K562 (cell line): ENCODE results near the gene VWA3B. TPM values are rescaled to one million over a fixed set of nuclear protein-coding genes. Genes with fewer than 3 reads are reported as not detected.

ENCODE experiments used
- ATAC-seq: fragments of 200-7000 bp; cut with Tn5 transposase; 3 replicates; pipeline ENCODE4 v1.9.1; 2020; ENCODE audit warnings: moderate library complexity
- BruUV-seq: library from RNA; stranded (reverse); fragments of 400-500 nt; replicated peaks from 2 replicates; lab custom pipeline; 2021; lab: Mats Ljungman, UMichigan
- CTCF ChIA-PET: fragments of 300-600 bp; formaldehyde crosslinking; extraction: SDS; loops from one replicate; lab custom pipeline; 2021; ENCODE audit warnings: low intra/inter-chr PET ratio; lab: Yijun Ruan, JAX
- POLR2A ChIA-PET: fragments of 300-600, 350-650 bp; sonication (Branson Sonifier 250); formaldehyde crosslinking; extraction: SDS; loops from one replicate; lab custom pipeline; 2021; ENCODE audit warnings: antibody characterized with exemption, inconsistent platforms; lab: Yijun Ruan, JAX
- DNase-seq, 4 experiments: peaks; one replicate each; pipeline versions ENCODE4 v3.0.0 to v3.0.0-alpha.2; 2011 to 2018; ENCODE audit warnings: low spot score in 3 of 4, mixed read lengths in 3 of 4; ENCODE audit errors: extremely low read depth in 1 of 4
- FAIRE-seq: peaks from 2 replicates; lab custom pipeline; 2011; peaks lifted over from hg19 to GRCh38; lab: Jason Lieb, UNC
- H2AFZ ChIP-seq: 2 replicates; pipeline ENCODE4 v1.6.0; 2011; ENCODE audit warnings: low read depth, low read length, control low read depth, inconsistent platforms
- H3K27ac ChIP-seq: fragments of 200-600 bp; 3 replicates; pipeline ENCODE4 v1.8.0; 2011; ENCODE audit warnings: low read depth, mild to moderate bottlenecking, control low read depth, inconsistent platforms, low read length, moderate library complexity, mixed read lengths; ENCODE audit errors: extremely low read depth
- H3K27me3 ChIP-seq, 2 experiments: fragments of 300-600 bp in 1 of 2; 2 replicates in 1 of 2; 3 replicates in 1 of 2; pipeline versions ENCODE4 v1.6.0 to v1.8.0; 2011; ENCODE audit warnings: inconsistent platforms in 2 of 2, low read length in 2 of 2, mild to moderate bottlenecking in 1 of 2, mixed read lengths in 1 of 2, moderate library complexity in 1 of 2; ENCODE audit not compliant: control insufficient read depth in 2 of 2, insufficient read depth in 2 of 2
- H3K36me3 ChIP-seq: fragments of 300-600 bp; 3 replicates; pipeline ENCODE4 v1.8.0; 2011; ENCODE audit warnings: mild to moderate bottlenecking, low read length, inconsistent platforms; ENCODE audit not compliant: control insufficient read depth, insufficient read depth
- H3K4me1 ChIP-seq, 2 experiments: fragments of 200-600 bp in 1 of 2; replicated peaks in 1 of 2; 2 replicates in 1 of 2; 3 replicates in 1 of 2; pipeline versions ENCODE4 v1.5.1 to v1.8.0; 2011; ENCODE audit warnings: inconsistent platforms in 2 of 2, low read length in 2 of 2, mild to moderate bottlenecking in 1 of 2, mixed read lengths in 1 of 2, moderate library complexity in 1 of 2; ENCODE audit not compliant: control insufficient read depth in 2 of 2, insufficient read depth in 2 of 2
- H3K4me2 ChIP-seq: 2 replicates; pipeline ENCODE4 v1.6.1; 2011; ENCODE audit warnings: low read length, control low read depth, inconsistent platforms, mixed read lengths; ENCODE audit not compliant: insufficient read depth
- H3K4me3 ChIP-seq: fragments of 200-600 bp; sonication (generic), shearing (Covaris generic); 2 replicates; pipeline ENCODE4 v1.5.1; 2016; ENCODE audit warnings: control low read depth, inconsistent platforms
- H3K79me2 ChIP-seq: fragments of 200-600 bp; 3 replicates; pipeline ENCODE4 v1.8.0; 2011; ENCODE audit warnings: low read length, inconsistent platforms; ENCODE audit not compliant: control insufficient read depth, insufficient read depth
- H3K9ac ChIP-seq, 2 experiments: 2 replicates each; pipeline versions ENCODE4 v1.6.0 to v1.6.1; 2011; ENCODE audit warnings: low read depth in 2 of 2, low read length in 2 of 2, control low read depth in 1 of 2, inconsistent platforms in 1 of 2, mild to moderate bottlenecking in 1 of 2, mixed read lengths in 1 of 2; ENCODE audit not compliant: insufficient read depth in 1 of 2
- H3K9me1 ChIP-seq: one replicate; pipeline ENCODE4 v1.6.0; 2011; ENCODE audit warnings: inconsistent platforms, mild to moderate bottlenecking, low read length, moderate library complexity; ENCODE audit not compliant: control insufficient read depth, insufficient read depth
- H3K9me3 ChIP-seq: replicated peaks from 2 replicates; pipeline ENCODE4 v1.5.1; 2011; ENCODE audit warnings: low read depth, low read length, inconsistent platforms; ENCODE audit not compliant: control insufficient read depth, insufficient read depth
- H4K20me1 ChIP-seq: replicated peaks from 2 replicates; pipeline ENCODE4 v1.6.1; 2011; ENCODE audit warnings: low read length, inconsistent platforms, mixed read lengths; ENCODE audit not compliant: control insufficient read depth, insufficient read depth
- ERF ChIP-seq: fragments of 450-650 bp; formaldehyde crosslinking; IDR thresholded peaks from 2 replicates; pipeline ENCODE4 v1.4.0; 2020; ENCODE audit warnings: mild to moderate bottlenecking, mixed read lengths
- ETS2 ChIP-seq: IDR thresholded peaks from 2 replicates; pipeline ENCODE4 v1.6.1; 2016; ENCODE audit warnings: borderline replicate concordance, missing genetic modification characterization, mild to moderate bottlenecking, moderate library complexity, missing compliant biosample characterization; ENCODE audit not compliant: poor library complexity, severe bottlenecking
- HDAC3 ChIP-seq: fragments of 450-650 bp; IDR thresholded peaks from 2 replicates; pipeline ENCODE4 v1.6.1; 2018; ENCODE audit warnings: borderline replicate concordance, mild to moderate bottlenecking, moderate library complexity; ENCODE audit not compliant: partially characterized antibody
- MTA1 ChIP-seq: fragments of 450-650 bp; IDR thresholded peaks from 2 replicates; pipeline ENCODE4 v1.6.1; 2017; ENCODE audit warnings: borderline replicate concordance
- RBM22 ChIP-seq: fragments of 200-400 bp; formaldehyde crosslinking; IDR thresholded peaks from 2 replicates; pipeline ENCODE4 v1.6.1; 2018; ENCODE audit warnings: low read length, low read depth; ENCODE audit not compliant: poor library complexity, severe bottlenecking
- RCOR1 ChIP-seq, 2 experiments: IDR thresholded peaks; 2 replicates each; pipeline ENCODE4 v1.6.1; 2012; ENCODE audit warnings: low read depth in 2 of 2, low read length in 2 of 2, borderline replicate concordance in 1 of 2, improper control_type of control experiment in 1 of 2
- SIX5 ChIP-seq, 2 experiments: IDR thresholded peaks; 2 replicates each; pipeline ENCODE4 v1.6.1; 2011; ENCODE audit warnings: low read length in 2 of 2, borderline replicate concordance in 1 of 2, low read depth in 1 of 2, mild to moderate bottlenecking in 1 of 2, moderate library complexity in 1 of 2; ENCODE audit not compliant: insufficient read depth in 1 of 2
- ZNF282 ChIP-seq: sonication (generic); formaldehyde crosslinking; IDR thresholded peaks from 2 replicates; pipeline ENCODE4 v1.8.1; 2023; ENCODE audit warnings: missing genetic modification reagents
- WGBS: fragments of 100-300 bp; shearing (Covaris generic); methylation state at CpG from one replicate; pipeline ENCODE4 v1.1.6; 2016; ENCODE audit warnings: low coverage, mixed read lengths; ENCODE audit not compliant: insufficient coverage; ENCODE audit errors: missing lambda C conversion rate; 5-methylcytosine and 5-hydroxymethylcytosine counted together
- in situ Hi-C: fragments of 300-500 bp; cut with MboI; formaldehyde crosslinking; loops from 4 replicates; pipeline ENCODE4 v1.15.0; 2018; ENCODE audit warnings: inconsistent platforms, mixed read lengths
- intact Hi-C: fragments of 100-400 bp; cut with micrococcal nuclease; formaldehyde crosslinking; loops from 2 replicates; pipeline ENCODE4 v1.14.2; 2022
- polyA plus RNA-seq, 8 experiments: library from polyadenylated mRNA; depleted of rRNA in 4 of 8; stranded (reverse) in 5 of 8; unstranded in 3 of 8; fragments of >200 nt; fragmentation: Nextera tagmentation in 2 of 8; fragmentation: Illumina TruSeq in 1 of 8; extraction: Ambion mirVana in 2 of 8; extraction: Trizol in 1 of 8; gene quantifications; 2 replicates each; pipeline versions ENCODE4 v1.2.1 to v1.2.3, GENCODE V29; 2011 to 2014; ENCODE audit warnings: inconsistent platforms in 1 of 8, missing spikeins in 1 of 8
- total RNA-seq, 7 experiments: library from RNA; depleted of rRNA in 6 of 7; stranded (reverse); fragments of >200 nt in 6 of 7; fragmentation: Illumina TruSeq in 2 of 7; extraction: Trizol in 2 of 7; gene quantifications; 2 replicates each; pipeline versions ENCODE4 v1.2.1 to v1.2.3, GENCODE V29; 2011 to 2021; ENCODE audit warnings: low replicate concordance in 1 of 7

Gene VWA3B
- total and polyA plus RNA-seq, 9 of the 15 experiments (the other 6 are each of a cell fraction or from before 2014, with no cell fraction given), result not detected

DNA sequence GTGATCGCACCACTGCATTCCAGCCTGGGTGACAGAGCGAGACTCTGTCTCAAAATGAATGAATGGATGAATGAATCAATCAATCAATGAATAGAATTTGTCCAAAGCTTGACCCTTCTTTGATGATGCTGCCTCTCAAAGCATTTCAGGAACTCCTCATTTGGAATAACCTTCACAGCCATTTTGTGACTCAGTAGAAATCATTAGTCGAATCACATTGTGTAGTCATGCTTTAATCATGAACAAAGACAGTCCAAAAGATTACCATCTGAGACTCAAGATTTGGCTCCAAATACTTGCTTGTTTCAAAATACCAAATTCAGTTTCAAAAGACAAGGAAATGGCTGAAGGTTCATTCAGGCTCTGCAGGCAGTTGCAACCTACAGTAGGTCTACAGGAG is 83.1 kb downstream of the VWA3B start (continued):
- no peak for TF ChIP-seq ZNF282

DNA sequence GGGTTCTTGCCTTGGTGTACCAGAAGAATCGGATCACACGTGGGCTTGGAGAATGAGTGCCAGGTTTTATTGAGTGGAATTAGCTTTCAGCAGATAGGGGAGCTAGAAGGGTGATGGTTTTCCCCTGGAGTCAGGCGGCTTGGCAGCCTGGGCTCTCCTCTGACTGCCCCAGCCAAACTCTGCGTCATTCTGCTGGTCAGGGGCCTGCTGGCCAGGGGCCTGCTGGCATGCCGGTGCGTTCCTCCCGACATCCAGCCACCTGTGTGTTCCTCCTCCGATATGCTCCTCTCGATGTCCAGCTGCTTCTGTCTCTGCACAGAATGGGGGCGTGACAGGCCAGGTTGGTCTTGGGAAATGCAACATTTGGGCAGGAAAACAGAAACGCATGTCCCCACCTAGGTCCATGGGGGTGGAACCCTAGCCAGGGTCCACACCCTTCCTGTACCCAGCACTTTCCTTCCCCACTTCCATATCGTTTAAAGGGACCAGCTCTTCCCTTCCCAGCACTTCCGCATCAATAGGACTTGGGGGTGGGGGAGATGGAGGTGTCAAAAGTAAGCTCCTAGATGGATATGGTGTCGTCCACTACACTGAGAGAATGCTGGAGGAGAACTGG is 85.3 kb downstream of the VWA3B start:
- ChIA-PET POLR2A (no interaction called here), CTCF (no interaction called here)
- Histone ChIP-seq H3K27ac (no peak overlapping the region), H3K36me3 (no peaks in the 10 kb centered on the region), H3K9me1 (no peaks in the 10 kb centered on the region), H3K4me3 (no peak overlapping the region), H4K20me1 (no peaks in the 10 kb centered on the region), H3K9ac (no peak overlapping the region), H2AFZ (no peak overlapping the region), H3K79me2 (no peaks in the 10 kb centered on the region), H3K9me3 (no peaks in the 10 kb centered on the region), H3K4me2 (no peak overlapping the region), H3K4me1 (no peaks in the 10 kb centered on the region), H3K27me3 (peaks cover 0 to 21% of the 10 kb centered on the region in 2 experiments; a peak in 4 of 5 replicates)
- FAIRE-seq (no peak), DNase-seq (no peak), ATAC-seq (no peak)
- in situ Hi-C loops (no loop called here), intact Hi-C loops (no loop called here)
- BruUV-seq, result no TSS peak
- WGBS, result 0% methylated on average over 13 of the region's 14 CpGs
- no peak for TF ChIP-seq ERF
- no peak for TF ChIP-seq HDAC3
- TF ChIP-seq MTA1, result no peak
- no peak for TF ChIP-seq RCOR1 (IDR thresholded peaks at IDR 0.05; ENCODE audit: borderline replicate concordance in 1 of 2, low read depth in 2 of 2, low read length in 2 of 2)
- TF ChIP-seq ETS2 (tag), result no peak
- TF ChIP-seq RBM22, result no peak
- no peak for TF ChIP-seq SIX5 (IDR thresholded peaks at IDR 0.05; ENCODE audit: borderline replicate concordance in 1 of 2, insufficient read depth in 1 of 2, low read depth in 1 of 2, low read length in 2 of 2)
